Measurements from ENCODE around the gene SLC20A1.

SLC20A1 gene

GRCh38 chr2:112709703-112710102 lies 64.0 kb downstream of the SLC20A1 start:
- DNase-seq (ENCODE audit: low read depth in 2 of 2) = no peak

- DNase-seq (ENCODE audit: low read depth in 2 of 2) = no peak
These were observed 65.4 kb downstream of the SLC20A1 start for GRCh38 chr2:112710956-112711750.

- DNase-seq (ENCODE audit: low read depth in 2 of 2) = no peak
These were observed 66.7 kb downstream of the SLC20A1 start for GRCh38 chr2:112712465-112712864.

- DNase-seq (ENCODE audit: low read depth in 2 of 2) = no peak
These were observed 67.3 kb downstream of the SLC20A1 start for GRCh38 chr2:112712903-112713584.

Data from stimulated activated CD8-positive, alpha-beta memory T cell treated with anti-CD3 and anti-CD28 coated beads, Interleukin-15, amount 100 ng/mL, for 4 hours (primary cell).